Activated CD8-positive, alpha-beta memory T cell treated with anti-CD3 and anti-CD28 coated beads, Interleukin-2, amount 10 ng/mL, durations not matched to agents 7 days and 5 days (primary cell): ENCODE data around the gene ZNF335. TPM values are rescaled to one million over a fixed set of nuclear protein-coding genes. Genes with fewer than 3 reads are reported as not detected.

ENCODE experiments used
- ATAC-seq: fragments of 150-1000 bp; cut with Tn5 transposase; one replicate; pipeline ENCODE4 v1.10.0; 2021; ENCODE audit warnings: moderate library complexity
- CTCF ChIA-PET: fragments of 350-600 bp; sonication (Branson Sonifier 250); formaldehyde crosslinking; loops from one replicate; lab custom pipeline; 2021; ENCODE audit warnings: antibody characterized with exemption; lab: Charles Lee
- DNase-seq: peaks from one replicate; pipeline ENCODE4 v3.0.0-alpha.2; 2020
- H3K27ac Mint-ChIP-seq: one replicate; pipeline ENCODE4 v1.8.0; 2021; ENCODE audit warnings: mild to moderate bottlenecking, mixed read lengths
- H3K27me3 Mint-ChIP-seq: one replicate; pipeline ENCODE4 v1.8.0; 2021; ENCODE audit warnings: mixed read lengths
- H3K36me3 Mint-ChIP-seq: one replicate; pipeline ENCODE4 v1.8.0; 2021; ENCODE audit warnings: mild to moderate bottlenecking, mixed read lengths
- H3K4me1 Mint-ChIP-seq: one replicate; pipeline ENCODE4 v1.8.0; 2021; ENCODE audit warnings: mixed read lengths
- H3K4me3 Mint-ChIP-seq: one replicate; pipeline ENCODE4 v1.8.0; 2021; ENCODE audit warnings: mild to moderate bottlenecking, moderate library complexity, mixed read lengths
- H3K9me3 Mint-ChIP-seq: one replicate; pipeline ENCODE4 v1.8.0; 2022; ENCODE audit warnings: low read depth, mixed read lengths
- total RNA-seq, 2 experiments: library from RNA; stranded (reverse); gene quantifications; one replicate each; pipeline ENCODE4 v1.2.3, GENCODE V29; 2021

ZNF335 gene
- total RNA-seq, 2 experiments from 2014 or later: 39.4 to 40.6 TPM

- DNase-seq: peak; percentile 56
- H3K4me3 Mint-ChIP-seq: peak overlapping the region; percentile 20
- H3K27me3 Mint-ChIP-seq: peaks cover 75% of the 10 kb centered on the region
- peaks cover 3% of the 10 kb centered on the region for H3K36me3 Mint-ChIP-seq
- H3K4me1 Mint-ChIP-seq: peaks cover 56% of the 10 kb centered on the region
- CTCF ChIA-PET: interaction anchor here (1.0 to 13.0 kb wide), 7 partner anchors 10 to 77 kb away, joined by 3 to 289 read pairs (median 12); partner anchors contain the start of gene ZNF335
- H3K27ac Mint-ChIP-seq: peak overlapping the region; percentile 56
- peak; percentile 29 for ATAC-seq
- no peaks in the 10 kb centered on the region for H3K9me3 Mint-ChIP-seq
Observed at GRCh38 chr20:46010491-46011391, 38.7 kb upstream of the ZNF335 start.

- Mint-ChIP-seq H3K4me3 (no peak overlapping the region), H3K27me3 (peaks cover 70% of the 10 kb centered on the region), H3K4me1 (peaks cover 63% of the 10 kb centered on the region), H3K27ac (no peak overlapping the region), H3K36me3 (peaks cover 3% of the 10 kb centered on the region), H3K9me3 (no peaks in the 10 kb centered on the region)
- DNase-seq (no peak), ATAC-seq (no peak)
- CTCF ChIA-PET: interaction anchor here (1.1 to 13.0 kb wide), 4 partner anchors 10 to 39 kb away, joined by 5 to 289 read pairs (median 10); no protein-coding TSS in a partner anchor
Observed at GRCh38 chr20:46009816-46010215, 37.8 kb upstream of the ZNF335 start.

- CTCF ChIA-PET: interaction anchor here (0.6 to 13.0 kb wide), 5 partner anchors 10 to 218 kb away, joined by 3 to 289 read pairs (median 3); no protein-coding TSS in a partner anchor
- ATAC-seq (no peak), DNase-seq (no peak)
- H3K9me3 Mint-ChIP-seq: no peaks in the 10 kb centered on the region
- H3K36me3 Mint-ChIP-seq: peaks cover 3% of the 10 kb centered on the region
- no peak overlapping the region for H3K27ac Mint-ChIP-seq
- no peak overlapping the region for H3K4me3 Mint-ChIP-seq
- peaks cover 59% of the 10 kb centered on the region for H3K27me3 Mint-ChIP-seq
- peaks cover 62% of the 10 kb centered on the region for H3K4me1 Mint-ChIP-seq
Observed at GRCh38 chr20:46007671-46008070, 35.7 kb upstream of the ZNF335 start.

GRCh38 chr20:46006964-46007363, 35.0 kb upstream of the ZNF335 start:
- Mint-ChIP-seq H3K36me3 (peaks cover 3% of the 10 kb centered on the region), H3K9me3 (no peaks in the 10 kb centered on the region), H3K4me3 (no peak overlapping the region), H3K27ac (no peak overlapping the region), H3K27me3 (peaks cover 52% of the 10 kb centered on the region), H3K4me1 (peaks cover 60% of the 10 kb centered on the region)
- ATAC-seq: no peak
- DNase-seq: no peak
- CTCF ChIA-PET: interaction anchor here (0.5 to 13.0 kb wide), 4 partner anchors 9 to 17 kb away, joined by 3 to 289 read pairs (median 5); no protein-coding TSS in a partner anchor

GRCh38 chr20:46006022-46006705, 34.2 kb upstream of the ZNF335 start:
- Mint-ChIP-seq H3K36me3 (no peaks in the 10 kb centered on the region), H3K9me3 (no peaks in the 10 kb centered on the region), H3K27me3 (peaks cover 44% of the 10 kb centered on the region), H3K4me1 (peaks cover 53% of the 10 kb centered on the region), H3K27ac (no peak overlapping the region), H3K4me3 (no peak overlapping the region)
- DNase-seq (no peak), ATAC-seq (no peak)
- CTCF ChIA-PET: interaction anchor here (2.2 to 13.0 kb wide), 3 partner anchors 8 to 17 kb away, joined by 7 to 289 read pairs (median 32); no protein-coding TSS in a partner anchor

- DNase-seq (peak; percentile 80), ATAC-seq (peak; percentile 70)
- Mint-ChIP-seq H3K4me1 (peaks cover 53% of the 10 kb centered on the region), H3K27ac (peak overlapping the region; percentile 77), H3K27me3 (peaks cover 35% of the 10 kb centered on the region), H3K36me3 (no peaks in the 10 kb centered on the region), H3K9me3 (no peaks in the 10 kb centered on the region), H3K4me3 (peak overlapping the region; percentile 43)
- CTCF ChIA-PET: interaction anchor here (0.9 to 13.0 kb wide), 10 partner anchors 9 to 169 kb away, joined by 3 to 289 read pairs (median 4); partner anchors contain the start of gene ZNF335
Observed at GRCh38 chr20:46004889-46005473, 33.0 kb upstream of the ZNF335 start.

- Mint-ChIP-seq H3K27me3 (peaks cover 29% of the 10 kb centered on the region), H3K36me3 (no peaks in the 10 kb centered on the region), H3K9me3 (no peaks in the 10 kb centered on the region), H3K4me3 (no peak overlapping the region), H3K4me1 (peaks cover 57% of the 10 kb centered on the region), H3K27ac (peak overlapping the region; percentile 77)
- CTCF ChIA-PET: interaction anchor here (0.9 to 13.0 kb wide), 6 partner anchors 10 to 35 kb away, joined by 3 to 289 read pairs (median 4); no protein-coding TSS in a partner anchor
- ATAC-seq (peak; percentile 12), DNase-seq (no peak)
Observed at GRCh38 chr20:46004187-46004586, 32.2 kb upstream of the ZNF335 start.

- Mint-ChIP-seq H3K4me3 (no peak overlapping the region), H3K27me3 (peaks cover 19% of the 10 kb centered on the region), H3K9me3 (no peaks in the 10 kb centered on the region), H3K4me1 (peaks cover 56% of the 10 kb centered on the region), H3K27ac (no peak overlapping the region), H3K36me3 (no peaks in the 10 kb centered on the region)
- CTCF ChIA-PET: interaction anchor here (0.7 to 6.1 kb wide), 4 partner anchors 11 to 43 kb away, joined by 3 to 69 read pairs (median 16); no protein-coding TSS in a partner anchor
- ATAC-seq (no peak), DNase-seq (no peak)
Observed at GRCh38 chr20:46002008-46002407, 30.0 kb upstream of the ZNF335 start.

GRCh38 chr20:46001498-46001897, 29.5 kb upstream of the ZNF335 start:
- CTCF ChIA-PET: interaction anchor here (1.0 to 6.1 kb wide), 4 partner anchors 11 to 87 kb away, joined by 3 to 69 read pairs (median 16); no protein-coding TSS in a partner anchor
- Mint-ChIP-seq H3K4me3 (no peak overlapping the region), H3K36me3 (no peaks in the 10 kb centered on the region), H3K27ac (no peak overlapping the region), H3K4me1 (peaks cover 56% of the 10 kb centered on the region), H3K9me3 (no peaks in the 10 kb centered on the region), H3K27me3 (peaks cover 16% of the 10 kb centered on the region)
- no peak for ATAC-seq
- no peak for DNase-seq

GRCh38 chr20:46000262-46000996, 28.4 kb upstream of the ZNF335 start:
- H3K36me3 Mint-ChIP-seq: no peaks in the 10 kb centered on the region
- peaks cover 13% of the 10 kb centered on the region for H3K27me3 Mint-ChIP-seq
- CTCF ChIA-PET: interaction anchor here (1.0 to 6.1 kb wide), 4 partner anchors 9 to 89 kb away, joined by 3 to 69 read pairs (median 18); no protein-coding TSS in a partner anchor
- peaks cover 50% of the 10 kb centered on the region for H3K4me1 Mint-ChIP-seq
- H3K27ac Mint-ChIP-seq: no peak overlapping the region
- H3K9me3 Mint-ChIP-seq: no peaks in the 10 kb centered on the region
- DNase-seq (no peak), ATAC-seq (no peak)
- no peak overlapping the region for H3K4me3 Mint-ChIP-seq

- H3K4me1 Mint-ChIP-seq: peaks cover 48% of the 10 kb centered on the region
- no peaks in the 10 kb centered on the region for H3K9me3 Mint-ChIP-seq
- H3K36me3 Mint-ChIP-seq: no peaks in the 10 kb centered on the region
- no peak overlapping the region for H3K27ac Mint-ChIP-seq
- CTCF ChIA-PET: interaction anchor here (1.0 to 6.1 kb wide), 6 partner anchors 10 to 51 kb away, joined by 3 to 69 read pairs (median 7); no protein-coding TSS in a partner anchor
- ATAC-seq (no peak), DNase-seq (no peak)
- H3K27me3 Mint-ChIP-seq: peaks cover 17% of the 10 kb centered on the region
- no peak overlapping the region for H3K4me3 Mint-ChIP-seq
Observed at GRCh38 chr20:45999557-46000261, 27.7 kb upstream of the ZNF335 start.
